Breast epithelium (tissue), 3 donors: Measurements from ENCODE around the gene ARID3A.

Source experiments
- CTCF ChIP-seq, 3 donors: fragments of 450-650 bp; IDR thresholded peaks; one replicate each; pipeline ENCODE4 v1.5.1; 2016 to 2017; ENCODE audit warnings: antibody characterized with exemption in 3 of 3, mild to moderate bottlenecking in 3 of 3, moderate library complexity in 3 of 3
- POLR2A ChIP-seq: fragments of 450-650 bp; IDR thresholded peaks from one replicate; pipeline ENCODE4 v1.6.1; 2016; ENCODE audit warnings: antibody characterized with exemption, mild to moderate bottlenecking, moderate library complexity
- POLR2AphosphoS5 ChIP-seq, 3 donors: sonication (generic); formaldehyde crosslinking; IDR thresholded peaks; one replicate each; pipeline ENCODE4 v1.6.1; 2017; ENCODE audit warnings: antibody characterized with exemption in 3 of 3

- TF ChIP-seq CTCF (IDR thresholded peaks at IDR 0.05), result no peak
- no peak for TF ChIP-seq POLR2AphosphoS5 (IDR thresholded peaks at IDR 0.05)
- no peak for TF ChIP-seq POLR2A
Measured at GRCh38 chr19:947090-947706, 21.4 kb downstream of the ARID3A start.
